Stomach (tissue), 4 donors: ENCODE measurements around the gene ZNF438.

Experiments used
- POLR2AphosphoS5 ChIP-seq, 3 donors: sonication (generic); formaldehyde crosslinking; IDR thresholded peaks; one replicate each; pipeline ENCODE4 v1.6.1; 2016; ENCODE audit warnings: antibody characterized with exemption in 3 of 3
- TF ChIP-seq, protein P1 (sequence below), 7 experiments: fragments of 450-650 bp in 4 of 7; fragments of 200-600 bp in 3 of 7; sonication (generic) in 3 of 7; IDR thresholded peaks; one replicate each; pipeline ENCODE4 v1.5.1; 2016 to 2019; ENCODE audit warnings: antibody characterized with exemption in 7 of 7, control low read depth in 2 of 7, mild to moderate bottlenecking in 1 of 7

DNA sequence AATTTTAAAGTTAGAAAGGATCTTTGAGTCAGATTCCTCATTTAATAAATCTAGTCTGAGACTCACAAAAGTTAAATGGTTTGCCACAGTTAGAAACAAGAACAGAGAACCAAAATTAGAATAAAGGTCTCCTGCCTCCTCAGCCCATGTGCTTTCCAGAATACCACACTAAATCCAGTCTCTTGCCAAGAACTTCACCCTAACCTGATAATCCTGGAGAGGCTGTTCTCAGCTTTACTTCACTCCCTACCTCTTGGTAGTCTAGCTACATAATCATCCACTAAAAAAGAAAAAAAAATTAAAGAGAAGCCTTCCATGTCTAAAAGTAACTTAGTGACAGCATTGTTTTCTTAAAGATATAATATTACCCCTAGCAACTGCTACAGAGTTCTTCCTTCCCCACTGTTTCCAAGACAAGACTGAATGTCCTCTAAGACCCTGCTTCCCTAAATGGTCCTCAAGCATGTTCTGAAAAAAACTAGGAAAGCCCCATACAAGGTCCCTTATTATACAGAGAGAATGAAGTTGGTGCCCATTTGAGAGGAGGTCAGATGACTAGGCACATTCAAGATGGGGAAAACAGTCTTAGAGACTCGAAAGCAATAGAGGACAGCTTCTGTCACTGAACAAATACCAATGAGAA lies 56.8 kb downstream of the ZNF438 start:
- TF ChIP-seq, protein P1, sequence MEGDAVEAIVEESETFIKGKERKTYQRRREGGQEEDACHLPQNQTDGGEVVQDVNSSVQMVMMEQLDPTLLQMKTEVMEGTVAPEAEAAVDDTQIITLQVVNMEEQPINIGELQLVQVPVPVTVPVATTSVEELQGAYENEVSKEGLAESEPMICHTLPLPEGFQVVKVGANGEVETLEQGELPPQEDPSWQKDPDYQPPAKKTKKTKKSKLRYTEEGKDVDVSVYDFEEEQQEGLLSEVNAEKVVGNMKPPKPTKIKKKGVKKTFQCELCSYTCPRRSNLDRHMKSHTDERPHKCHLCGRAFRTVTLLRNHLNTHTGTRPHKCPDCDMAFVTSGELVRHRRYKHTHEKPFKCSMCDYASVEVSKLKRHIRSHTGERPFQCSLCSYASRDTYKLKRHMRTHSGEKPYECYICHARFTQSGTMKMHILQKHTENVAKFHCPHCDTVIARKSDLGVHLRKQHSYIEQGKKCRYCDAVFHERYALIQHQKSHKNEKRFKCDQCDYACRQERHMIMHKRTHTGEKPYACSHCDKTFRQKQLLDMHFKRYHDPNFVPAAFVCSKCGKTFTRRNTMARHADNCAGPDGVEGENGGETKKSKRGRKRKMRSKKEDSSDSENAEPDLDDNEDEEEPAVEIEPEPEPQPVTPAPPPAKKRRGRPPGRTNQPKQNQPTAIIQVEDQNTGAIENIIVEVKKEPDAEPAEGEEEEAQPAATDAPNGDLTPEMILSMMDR (IDR thresholded peaks at IDR 0.05), result no peak
- TF ChIP-seq POLR2AphosphoS5 (IDR thresholded peaks at IDR 0.05), result no peak
